ENCODE data around the gene TEX48.

- TF ChIP-seq HMGA2 (CRISPR knock-in tag; IDR thresholded peaks at IDR 0.05) (no peak), CREB1 (CRISPR knock-in tag; IDR thresholded peaks at IDR 0.05) (no peak), CTCF (IDR thresholded peaks at IDR 0.05) (no peak), ZNF671 (CRISPR knock-in tag; IDR thresholded peaks at IDR 0.05) (no peak), MXD4 (CRISPR knock-in tag; IDR thresholded peaks at IDR 0.05; ENCODE audit: borderline replicate concordance) (no peak)
These were observed 7.8 kb downstream of the TEX48 start for GRCh38 chr9:114674076-114674797.
